AG08396 (cell line): ENCODE data around the gene SMARCAD1.
A peak's percentile ranks its signal among the peaks of the same experiment; 100 is the strongest.

ENCODE experiments used
- DNase-seq: peaks from one replicate; pipeline ENCODE4 v3.0.0; 2012; ENCODE audit warnings: low spot score, mixed read lengths

SMARCAD1 gene

GRCh38 chr4:94207469-94208224, at the start of gene SMARCAD1:
Gene SMARCAD1 (plus strand): TSS chr4:94207865. CDS start chr4:94208395, 530 bp downstream.
- DNase-seq = peak; percentile 88

GRCh38 chr4:94158883-94159282, 48.8 kb upstream of the SMARCAD1 start:
- no peak for DNase-seq

GRCh38 chr4:94159790-94160189, 47.9 kb upstream of the SMARCAD1 start:
- no peak for DNase-seq

- no peak for DNase-seq
These were observed 46.9 kb upstream of the SMARCAD1 start for GRCh38 chr4:94160774-94161173.

GRCh38 chr4:94165256-94165655, 42.4 kb upstream of the SMARCAD1 start:
- DNase-seq = no peak

- peak; percentile 9 for DNase-seq
These were observed 39.3 kb upstream of the SMARCAD1 start for GRCh38 chr4:94168321-94168720.

- DNase-seq = no peak
These were observed 37.8 kb upstream of the SMARCAD1 start for GRCh38 chr4:94169803-94170372.

GRCh38 chr4:94171616-94172015, 36.0 kb upstream of the SMARCAD1 start:
- DNase-seq = peak; percentile 11

GRCh38 chr4:94175553-94176261, 32.0 kb upstream of the SMARCAD1 start:
- DNase-seq = no peak

- DNase-seq = no peak
These were observed 29.8 kb upstream of the SMARCAD1 start for GRCh38 chr4:94177822-94178221.

GRCh38 chr4:94181815-94182214, 25.9 kb upstream of the SMARCAD1 start:
- no peak for DNase-seq

- DNase-seq = no peak
These were observed 4.9 kb upstream of the SMARCAD1 start for GRCh38 chr4:94202769-94203168.

GRCh38 chr4:94208266-94208665, 601 bp downstream of the SMARCAD1 start:
- DNase-seq = no peak

GRCh38 chr4:94208918-94209317, 1.3 kb downstream of the SMARCAD1 start:
- no peak for DNase-seq

GRCh38 chr4:94211861-94212260, 4.2 kb downstream of the SMARCAD1 start:
- DNase-seq = no peak

- DNase-seq = no peak
These were observed 7.1 kb downstream of the SMARCAD1 start for GRCh38 chr4:94214703-94215319.

- DNase-seq = no peak
These were observed 8.7 kb downstream of the SMARCAD1 start for GRCh38 chr4:94216394-94216793.

- no peak for DNase-seq
These were observed 11.7 kb downstream of the SMARCAD1 start for GRCh38 chr4:94219402-94219801.

GRCh38 chr4:94221916-94222315, 14.3 kb downstream of the SMARCAD1 start:
- DNase-seq = no peak

GRCh38 chr4:94225449-94225848, 17.8 kb downstream of the SMARCAD1 start:
- DNase-seq = no peak

- no peak for DNase-seq
These were observed 19.1 kb downstream of the SMARCAD1 start for GRCh38 chr4:94226763-94227162.

GRCh38 chr4:94228493-94229216, 21.0 kb downstream of the SMARCAD1 start:
- no peak for DNase-seq
